Mesendoderm (in vitro differentiated cells): ENCODE results near the gene SLCO2A1.

Source experiments
- DNase-seq: peaks from one replicate; pipeline ENCODE4 v3.0.0; 2013
- H2AK5ac ChIP-seq: 2 replicates; pipeline ENCODE4 v1.6.1; 2013; ENCODE audit warnings: low read length, inconsistent platforms
- H2BK120ac ChIP-seq: 2 replicates; pipeline ENCODE4 v1.6.1; 2013; ENCODE audit warnings: low read depth, mild to moderate bottlenecking, low read length, moderate library complexity, mixed read lengths
- H2BK15ac ChIP-seq: replicated peaks from 2 replicates; pipeline ENCODE4 v1.6.1; 2013; ENCODE audit warnings: low read depth, mild to moderate bottlenecking, moderate library complexity
- H2BK5ac ChIP-seq: 2 replicates; pipeline ENCODE4 v1.6.1; 2013; ENCODE audit warnings: low read length, inconsistent platforms
- H3K18ac ChIP-seq: 2 replicates; pipeline ENCODE4 v1.6.1; 2013; ENCODE audit warnings: mild to moderate bottlenecking, low read length, mixed read lengths
- H3K23ac ChIP-seq: one replicate; pipeline ENCODE4 v1.6.1; 2013; ENCODE audit warnings: low read length
- H3K27ac ChIP-seq: 2 replicates; pipeline ENCODE4 v1.5.1; 2013; ENCODE audit warnings: low read depth, mild to moderate bottlenecking, inconsistent platforms, low read length, moderate library complexity
- H3K27me3 ChIP-seq: 2 replicates; pipeline ENCODE4 v1.6.1; 2013; ENCODE audit warnings: low read length, control low read depth, mild to moderate bottlenecking, inconsistent platforms; ENCODE audit not compliant: insufficient read depth, poor library complexity
- H3K36me3 ChIP-seq: 2 replicates; pipeline ENCODE4 v1.6.1; 2013; ENCODE audit warnings: low read length, inconsistent platforms; ENCODE audit not compliant: control insufficient read depth, insufficient read depth
- H3K4ac ChIP-seq: one replicate; pipeline ENCODE4 v1.6.1; 2013; ENCODE audit warnings: low read depth, mild to moderate bottlenecking, low read length, moderate library complexity
- H3K4me1 ChIP-seq: 2 replicates; pipeline ENCODE4 v1.6.1; 2013; ENCODE audit warnings: low read depth, low read length, inconsistent platforms; ENCODE audit not compliant: control insufficient read depth
- H3K4me2 ChIP-seq: 2 replicates; pipeline ENCODE4 v1.6.1; 2013; ENCODE audit warnings: low read length
- H3K4me3 ChIP-seq: 2 replicates; pipeline ENCODE4 v1.5.1; 2013; ENCODE audit warnings: mild to moderate bottlenecking, low read length
- H3K56ac ChIP-seq: one replicate; pipeline ENCODE4 v1.6.1; 2013; ENCODE audit warnings: low read length
- H3K79me1 ChIP-seq: 2 replicates; pipeline ENCODE4 v1.6.1; 2013; ENCODE audit warnings: low read length, inconsistent platforms
- H3K79me2 ChIP-seq: 2 replicates; pipeline ENCODE4 v1.6.1; 2013; ENCODE audit warnings: mild to moderate bottlenecking, low read length; ENCODE audit not compliant: control insufficient read depth, insufficient read depth
- H3K9ac ChIP-seq: 2 replicates; pipeline ENCODE4 v1.6.1; 2013; ENCODE audit warnings: low read length, inconsistent platforms
- H4K5ac ChIP-seq: one replicate; pipeline ENCODE4 v1.6.1; 2013; ENCODE audit warnings: low read length
- H4K8ac ChIP-seq: one replicate; pipeline ENCODE4 v1.6.1; 2013; ENCODE audit warnings: low read depth, mild to moderate bottlenecking, control low read depth, low read length, moderate library complexity
- WGBS: extraction: QIAGEN DNeasy Blood & Tissue Kit; methylation state at CpG from one replicate; pipeline ENCODE4 v1.1.7; 2013; ENCODE audit warnings: low lambda C conversion rate, missing lambda C conversion rate; ENCODE audit not compliant: insufficient coverage; ENCODE audit errors: extremely low coverage; 5-methylcytosine and 5-hydroxymethylcytosine counted together

SLCO2A1 gene

GRCh38 chr3:133999891-134000685 lies 29.6 kb downstream of the SLCO2A1 start:
- Histone ChIP-seq H3K4ac (no peak overlapping the region), H2AK5ac (peak overlapping the region; percentile 30), H3K79me1 (peaks cover 5% of the 10 kb centered on the region), H3K27ac (no peak overlapping the region), H3K23ac (peak overlapping the region; percentile 39), H4K8ac (no peak overlapping the region), H3K4me1 (peaks cover 12% of the 10 kb centered on the region), H3K18ac (no peak overlapping the region), H3K4me3 (no peak overlapping the region), H3K9ac (peak overlapping the region; percentile 16), H3K79me2 (no peaks in the 10 kb centered on the region), H2BK120ac (no peak overlapping the region), H2BK15ac (no peak overlapping the region), H3K27me3 (no peaks in the 10 kb centered on the region), H3K56ac (peak overlapping the region; percentile 61), H4K5ac (no peak overlapping the region), H3K4me2 (no peak overlapping the region), H2BK5ac (no peak overlapping the region), H3K36me3 (no peaks in the 10 kb centered on the region)
- DNase-seq, result no peak
- no CpG with 5 or more reads among the region's 13 CpGs for WGBS

- H3K18ac ChIP-seq, result no peak overlapping the region
- H3K27ac ChIP-seq, result no peak overlapping the region
- H3K79me2 ChIP-seq, result no peaks in the 10 kb centered on the region
- H3K36me3 ChIP-seq, result no peaks in the 10 kb centered on the region
- no peak overlapping the region for H3K4ac ChIP-seq
- no CpG with 5 or more reads among the region's 9 CpGs for WGBS
- DNase-seq, result no peak
- H2AK5ac ChIP-seq, result no peak overlapping the region
- H2BK5ac ChIP-seq, result no peak overlapping the region
- peaks cover 12% of the 10 kb centered on the region for H3K4me1 ChIP-seq
- H3K56ac ChIP-seq, result peak overlapping the region; percentile 20
- no peak overlapping the region for H4K5ac ChIP-seq
- no peak overlapping the region for H3K9ac ChIP-seq
- H3K79me1 ChIP-seq, result peaks cover 5% of the 10 kb centered on the region
- no peak overlapping the region for H3K23ac ChIP-seq
- no peak overlapping the region for H3K4me2 ChIP-seq
- H2BK15ac ChIP-seq, result no peak overlapping the region
- no peaks in the 10 kb centered on the region for H3K27me3 ChIP-seq
- H4K8ac ChIP-seq, result no peak overlapping the region
- H3K4me3 ChIP-seq, result no peak overlapping the region
- no peak overlapping the region for H2BK120ac ChIP-seq
These were observed 31.0 kb downstream of the SLCO2A1 start for GRCh38 chr3:133998691-133999241.

GRCh38 chr3:133997871-133998635 lies 31.7 kb downstream of the SLCO2A1 start:
- peak overlapping the region; percentile 30 for H3K56ac ChIP-seq
- H3K4ac ChIP-seq, result no peak overlapping the region
- H3K4me3 ChIP-seq, result no peak overlapping the region
- H3K18ac ChIP-seq, result no peak overlapping the region
- H4K5ac ChIP-seq, result no peak overlapping the region
- H3K79me1 ChIP-seq, result peaks cover 5% of the 10 kb centered on the region
- H3K27ac ChIP-seq, result no peak overlapping the region
- no peaks in the 10 kb centered on the region for H3K36me3 ChIP-seq
- peaks cover 14% of the 10 kb centered on the region for H3K4me1 ChIP-seq
- H3K79me2 ChIP-seq, result no peaks in the 10 kb centered on the region
- H2BK15ac ChIP-seq, result no peak overlapping the region
- H3K4me2 ChIP-seq, result no peak overlapping the region
- H3K27me3 ChIP-seq, result no peaks in the 10 kb centered on the region
- no CpG with 5 or more reads among the region's 9 CpGs for WGBS
- H2BK120ac ChIP-seq, result no peak overlapping the region
- H2BK5ac ChIP-seq, result no peak overlapping the region
- H3K23ac ChIP-seq, result no peak overlapping the region
- no peak overlapping the region for H2AK5ac ChIP-seq
- H3K9ac ChIP-seq, result no peak overlapping the region
- H4K8ac ChIP-seq, result no peak overlapping the region
- no peak for DNase-seq

GRCh38 chr3:133996996-133997395 lies 32.7 kb downstream of the SLCO2A1 start:
- Histone ChIP-seq H2BK120ac (no peak overlapping the region), H3K4me2 (no peak overlapping the region), H2BK5ac (no peak overlapping the region), H2AK5ac (no peak overlapping the region), H3K4me1 (peaks cover 20% of the 10 kb centered on the region), H3K36me3 (no peaks in the 10 kb centered on the region), H3K9ac (no peak overlapping the region), H3K4ac (no peak overlapping the region), H3K4me3 (no peak overlapping the region), H3K27ac (no peak overlapping the region), H3K56ac (no peak overlapping the region), H4K8ac (no peak overlapping the region), H3K27me3 (no peaks in the 10 kb centered on the region), H4K5ac (no peak overlapping the region), H3K18ac (no peak overlapping the region), H3K23ac (no peak overlapping the region), H2BK15ac (no peak overlapping the region), H3K79me2 (no peaks in the 10 kb centered on the region), H3K79me1 (peaks cover 5% of the 10 kb centered on the region)
- DNase-seq, result no peak
- WGBS, result no CpG with 5 or more reads among the region's 5 CpGs

- H3K4ac ChIP-seq, result no peak overlapping the region
- peaks cover 23% of the 10 kb centered on the region for H3K4me1 ChIP-seq
- H3K23ac ChIP-seq, result peak overlapping the region; percentile 20
- H3K27ac ChIP-seq, result no peak overlapping the region
- H2AK5ac ChIP-seq, result no peak overlapping the region
- H3K4me2 ChIP-seq, result no peak overlapping the region
- no peaks in the 10 kb centered on the region for H3K36me3 ChIP-seq
- H3K56ac ChIP-seq, result peak overlapping the region; percentile 66
- no peak overlapping the region for H2BK15ac ChIP-seq
- peaks cover 5% of the 10 kb centered on the region for H3K79me1 ChIP-seq
- H3K18ac ChIP-seq, result no peak overlapping the region
- no peaks in the 10 kb centered on the region for H3K27me3 ChIP-seq
- H4K8ac ChIP-seq, result no peak overlapping the region
- H3K4me3 ChIP-seq, result no peak overlapping the region
- no peak overlapping the region for H2BK5ac ChIP-seq
- H3K9ac ChIP-seq, result peak overlapping the region; percentile 12
- H4K5ac ChIP-seq, result no peak overlapping the region
- no CpG with 5 or more reads among the region's 12 CpGs for WGBS
- DNase-seq, result peak; percentile 56
- H2BK120ac ChIP-seq, result no peak overlapping the region
- H3K79me2 ChIP-seq, result no peaks in the 10 kb centered on the region
These were observed 33.5 kb downstream of the SLCO2A1 start for GRCh38 chr3:133996251-133996661.
